Measurements from ENCODE around the gene KRT26. TPM values are rescaled to one million over a fixed set of nuclear protein-coding genes. Genes with fewer than 3 reads are reported as not detected.

KRT26 gene
- total and polyA plus RNA-seq, 2 of the 4 experiments (the other 2 are of a cell fraction) = not detected

- Histone ChIP-seq H3K23ac (ENCODE audit: low read depth, low read length) (no peak overlapping the region), H2BK15ac (ENCODE audit: low read depth, low read length) (no peak overlapping the region), H4K5ac (ENCODE audit: low read depth, low read length) (no peak overlapping the region), H3K27me3 (ENCODE audit: control insufficient read depth, insufficient read depth, low read length) (peaks cover 19% of the 10 kb centered on the region), H2BK120ac (ENCODE audit: low read depth, low read length) (no peak overlapping the region), H2AFZ (replicated peaks; ENCODE audit: low read length, poor library complexity) (no peak overlapping the region), H3K9me3 (ENCODE audit: control insufficient read depth, insufficient read depth, low read length) (no peaks in the 10 kb centered on the region), H2BK20ac (ENCODE audit: low read depth, low read length) (no peak overlapping the region), H3K14ac (replicated peaks; ENCODE audit: low read depth, low read length) (no peak overlapping the region), H4K8ac (ENCODE audit: low read depth in 2 of 2, low read length in 2 of 2) (no peak overlapping the region), H3K4me1 (ENCODE audit: control insufficient read depth, insufficient read depth, low read length) (no peaks in the 10 kb centered on the region), H3K4me2 (ENCODE audit: low read depth, low read length) (no peak overlapping the region), H4K20me1 (ENCODE audit: insufficient read depth, low read length) (no peaks in the 10 kb centered on the region), H3K36me3 (ENCODE audit: control insufficient read depth, insufficient read depth, low read length) (no peaks in the 10 kb centered on the region), H3K27ac (ENCODE audit: insufficient read depth, low read length) (no peak overlapping the region), H4K91ac (ENCODE audit: insufficient read depth, low read depth, low read length) (no peak overlapping the region), H3K4me3 (ENCODE audit: insufficient read depth, low read depth, low read length) (no peak overlapping the region), H2AK5ac (ENCODE audit: low read depth, low read length) (no peak overlapping the region), H3K9ac (ENCODE audit: low read depth, low read length) (no peak overlapping the region), H3K18ac (ENCODE audit: low read depth, low read length) (no peak overlapping the region), H2AK9ac (replicated peaks; ENCODE audit: low read depth, low read length, poor library complexity) (no peak overlapping the region), H3K9me1 (ENCODE audit: insufficient read depth, low read length) (no peaks in the 10 kb centered on the region), H3K79me1 (ENCODE audit: low read depth in 1 of 2, low read length in 2 of 2) (no peaks in the 10 kb centered on the region), H2BK5ac (ENCODE audit: low read depth, low read length, poor library complexity, severe bottlenecking) (no peak overlapping the region), H3K56ac (ENCODE audit: extremely low read depth, insufficient read depth, low read length) (no peak overlapping the region), H3K4ac (ENCODE audit: low read depth, low read length) (no peak overlapping the region)
- DNase-seq = no peak
- no peak for ATAC-seq (ENCODE audit: low read depth)
- 85% methylated on average over 7 of the region's 14 CpGs; no CpG with 5 or more reads in 1 of the 2 experiments for WGBS, 2 experiments (ENCODE audit: extremely low coverage in 2 of 2, insufficient read length in 1 of 2)
- BruUV-seq (replicated peaks) = no TSS peak
- dilution Hi-C loops (cut with HindIII; ENCODE audit: low sequenced_read_pairs, unreplicated experiment) (no loop called here), intact Hi-C loops (cut with micrococcal nuclease) (loop anchor here (10.0 kb wide), 1 partner anchor 46 kb away; the partner anchor contains the start of gene KRT24), in situ Hi-C loops (cut with MboI; ENCODE audit: low sequenced_read_pairs) (no loop called here)
- POLR2A ChIA-PET (ENCODE audit: unreplicated experiment) = no interaction called here
- TF ChIP-seq POLR2A (IDR thresholded peaks at IDR 0.05; ENCODE audit: low read depth, low read length) = no peak
- TF ChIP-seq CHD1 (IDR thresholded peaks at IDR 0.05; ENCODE audit: low read depth, low read length) = no peak
- TF ChIP-seq SMC3 (IDR thresholded peaks at IDR 0.05; ENCODE audit: low read depth, low read length) = no peak
- no peak for TF ChIP-seq CTCF (conservative IDR thresholded peaks at IDR 0.05; ENCODE audit: low read depth, low read length)
- no peak for TF ChIP-seq MAFK (IDR thresholded peaks at IDR 0.05; ENCODE audit: low read depth, low read length)
- TF ChIP-seq CEBPB (IDR thresholded peaks at IDR 0.05; ENCODE audit: low read depth, low read length) = no peak
- no peak for TF ChIP-seq RFX5 (IDR thresholded peaks at IDR 0.05; ENCODE audit: low read depth, low read length)
- no peak for TF ChIP-seq USF2 (IDR thresholded peaks at IDR 0.05; ENCODE audit: low read depth, low read length)
- no peak for TF ChIP-seq RCOR1 (IDR thresholded peaks at IDR 0.05; ENCODE audit: insufficient replicate concordance, low read length)
- TF ChIP-seq MXI1 (IDR thresholded peaks at IDR 0.05; ENCODE audit: borderline replicate concordance, low read depth, low read length) = no peak
- TF ChIP-seq BHLHE40 (IDR thresholded peaks at IDR 0.05; ENCODE audit: low read depth, low read length) = no peak
- no peak for TF ChIP-seq NFE2L2 (IDR thresholded peaks at IDR 0.05; ENCODE audit: low read depth, low read length)
- no peak for TF ChIP-seq MAZ (IDR thresholded peaks at IDR 0.05; ENCODE audit: borderline replicate concordance, low read depth, low read length)
- TF ChIP-seq ELK1 (IDR thresholded peaks at IDR 0.05; ENCODE audit: borderline replicate concordance, low read depth, low read length) = no peak
- no peak for TF ChIP-seq FOS (IDR thresholded peaks at IDR 0.05; ENCODE audit: low read depth, low read length)
- no peak for TF ChIP-seq RAD21 (IDR thresholded peaks at IDR 0.05; ENCODE audit: low read length)
- CTCF ChIA-PET = no interaction called here
Observed at GRCh38 chr17:40751065-40751464, 20.9 kb downstream of the KRT26 start.
